ENCODE results near the gene FLT4. TPM values are rescaled to one million over a fixed set of nuclear protein-coding genes. Genes with fewer than 3 reads are reported as not detected.

FLT4 gene
- total and polyA plus RNA-seq, 9 of the 15 experiments (the other 6 are each of a cell fraction or from before 2014, with no cell fraction given), result 0.01 to 0.42 (median 0.14) TPM; not detected in 2

DNA sequence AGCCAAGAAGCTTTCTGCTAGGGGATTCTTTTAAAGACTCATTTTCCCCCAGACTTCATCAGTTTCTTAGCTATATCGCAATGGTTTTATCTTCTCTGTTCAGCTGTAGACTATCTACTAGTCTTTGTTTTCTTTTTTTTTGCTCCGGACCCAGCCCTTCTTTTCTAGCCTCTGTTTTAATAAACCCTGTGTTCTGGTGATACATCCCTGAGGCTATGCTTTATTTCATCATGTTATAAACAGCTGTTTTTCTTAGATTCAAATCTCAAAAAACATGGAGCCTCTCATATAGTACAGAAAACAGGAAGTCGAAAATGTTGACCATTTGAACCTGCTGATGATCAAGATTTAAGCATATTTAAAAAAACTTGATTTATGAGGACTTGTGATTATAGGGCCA lies 95.9 kb downstream of the FLT4 start (continued):
- no peak for TF ChIP-seq GATAD2A (IDR thresholded peaks at IDR 0.05)
- TF ChIP-seq HMG20B (CRISPR knock-in tag; IDR thresholded peaks at IDR 0.05), result no peak
- TF ChIP-seq MAFG (tag; conservative IDR thresholded peaks at IDR 0.05), result no peak
- no peak for TF ChIP-seq HEY1 (CRISPR knock-in tag; IDR thresholded peaks at IDR 0.05; ENCODE audit: borderline replicate concordance)
- no peak for TF ChIP-seq ZFP30 (CRISPR knock-in tag; IDR thresholded peaks at IDR 0.05; ENCODE audit: borderline replicate concordance)
- TF ChIP-seq POLR2G (IDR thresholded peaks at IDR 0.05; ENCODE audit: low read depth, low read length), result no peak
- TF ChIP-seq CEBPB (tag; IDR thresholded peaks at IDR 0.05), result peak; percentile 72
- TF ChIP-seq, protein P1, sequence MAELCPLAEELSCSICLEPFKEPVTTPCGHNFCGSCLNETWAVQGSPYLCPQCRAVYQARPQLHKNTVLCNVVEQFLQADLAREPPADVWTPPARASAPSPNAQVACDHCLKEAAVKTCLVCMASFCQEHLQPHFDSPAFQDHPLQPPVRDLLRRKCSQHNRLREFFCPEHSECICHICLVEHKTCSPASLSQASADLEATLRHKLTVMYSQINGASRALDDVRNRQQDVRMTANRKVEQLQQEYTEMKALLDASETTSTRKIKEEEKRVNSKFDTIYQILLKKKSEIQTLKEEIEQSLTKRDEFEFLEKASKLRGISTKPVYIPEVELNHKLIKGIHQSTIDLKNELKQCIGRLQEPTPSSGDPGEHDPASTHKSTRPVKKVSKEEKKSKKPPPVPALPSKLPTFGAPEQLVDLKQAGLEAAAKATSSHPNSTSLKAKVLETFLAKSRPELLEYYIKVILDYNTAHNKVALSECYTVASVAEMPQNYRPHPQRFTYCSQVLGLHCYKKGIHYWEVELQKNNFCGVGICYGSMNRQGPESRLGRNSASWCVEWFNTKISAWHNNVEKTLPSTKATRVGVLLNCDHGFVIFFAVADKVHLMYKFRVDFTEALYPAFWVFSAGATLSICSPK (IDR thresholded peaks at IDR 0.05; ENCODE audit: borderline replicate concordance), result no peak
- no peak for TF ChIP-seq TEAD2 (tag; IDR thresholded peaks at IDR 0.05)
- TF ChIP-seq, protein P2, sequence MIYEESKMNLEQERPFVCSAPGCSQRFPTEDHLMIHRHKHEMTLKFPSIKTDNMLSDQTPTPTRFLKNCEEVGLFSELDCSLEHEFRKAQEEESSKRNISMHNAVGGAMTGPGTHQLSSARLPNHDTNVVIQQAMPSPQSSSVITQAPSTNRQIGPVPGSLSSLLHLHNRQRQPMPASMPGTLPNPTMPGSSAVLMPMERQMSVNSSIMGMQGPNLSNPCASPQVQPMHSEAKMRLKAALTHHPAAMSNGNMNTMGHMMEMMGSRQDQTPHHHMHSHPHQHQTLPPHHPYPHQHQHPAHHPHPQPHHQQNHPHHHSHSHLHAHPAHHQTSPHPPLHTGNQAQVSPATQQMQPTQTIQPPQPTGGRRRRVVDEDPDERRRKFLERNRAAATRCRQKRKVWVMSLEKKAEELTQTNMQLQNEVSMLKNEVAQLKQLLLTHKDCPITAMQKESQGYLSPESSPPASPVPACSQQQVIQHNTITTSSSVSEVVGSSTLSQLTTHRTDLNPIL (CRISPR knock-in tag; IDR thresholded peaks at IDR 0.05), result no peak
- TF ChIP-seq, protein P3, sequence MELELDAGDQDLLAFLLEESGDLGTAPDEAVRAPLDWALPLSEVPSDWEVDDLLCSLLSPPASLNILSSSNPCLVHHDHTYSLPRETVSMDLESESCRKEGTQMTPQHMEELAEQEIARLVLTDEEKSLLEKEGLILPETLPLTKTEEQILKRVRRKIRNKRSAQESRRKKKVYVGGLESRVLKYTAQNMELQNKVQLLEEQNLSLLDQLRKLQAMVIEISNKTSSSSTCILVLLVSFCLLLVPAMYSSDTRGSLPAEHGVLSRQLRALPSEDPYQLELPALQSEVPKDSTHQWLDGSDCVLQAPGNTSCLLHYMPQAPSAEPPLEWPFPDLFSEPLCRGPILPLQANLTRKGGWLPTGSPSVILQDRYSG (tag; conservative IDR thresholded peaks at IDR 0.05; ENCODE audit: low read depth), result no peak
- TF ChIP-seq, protein P4, sequence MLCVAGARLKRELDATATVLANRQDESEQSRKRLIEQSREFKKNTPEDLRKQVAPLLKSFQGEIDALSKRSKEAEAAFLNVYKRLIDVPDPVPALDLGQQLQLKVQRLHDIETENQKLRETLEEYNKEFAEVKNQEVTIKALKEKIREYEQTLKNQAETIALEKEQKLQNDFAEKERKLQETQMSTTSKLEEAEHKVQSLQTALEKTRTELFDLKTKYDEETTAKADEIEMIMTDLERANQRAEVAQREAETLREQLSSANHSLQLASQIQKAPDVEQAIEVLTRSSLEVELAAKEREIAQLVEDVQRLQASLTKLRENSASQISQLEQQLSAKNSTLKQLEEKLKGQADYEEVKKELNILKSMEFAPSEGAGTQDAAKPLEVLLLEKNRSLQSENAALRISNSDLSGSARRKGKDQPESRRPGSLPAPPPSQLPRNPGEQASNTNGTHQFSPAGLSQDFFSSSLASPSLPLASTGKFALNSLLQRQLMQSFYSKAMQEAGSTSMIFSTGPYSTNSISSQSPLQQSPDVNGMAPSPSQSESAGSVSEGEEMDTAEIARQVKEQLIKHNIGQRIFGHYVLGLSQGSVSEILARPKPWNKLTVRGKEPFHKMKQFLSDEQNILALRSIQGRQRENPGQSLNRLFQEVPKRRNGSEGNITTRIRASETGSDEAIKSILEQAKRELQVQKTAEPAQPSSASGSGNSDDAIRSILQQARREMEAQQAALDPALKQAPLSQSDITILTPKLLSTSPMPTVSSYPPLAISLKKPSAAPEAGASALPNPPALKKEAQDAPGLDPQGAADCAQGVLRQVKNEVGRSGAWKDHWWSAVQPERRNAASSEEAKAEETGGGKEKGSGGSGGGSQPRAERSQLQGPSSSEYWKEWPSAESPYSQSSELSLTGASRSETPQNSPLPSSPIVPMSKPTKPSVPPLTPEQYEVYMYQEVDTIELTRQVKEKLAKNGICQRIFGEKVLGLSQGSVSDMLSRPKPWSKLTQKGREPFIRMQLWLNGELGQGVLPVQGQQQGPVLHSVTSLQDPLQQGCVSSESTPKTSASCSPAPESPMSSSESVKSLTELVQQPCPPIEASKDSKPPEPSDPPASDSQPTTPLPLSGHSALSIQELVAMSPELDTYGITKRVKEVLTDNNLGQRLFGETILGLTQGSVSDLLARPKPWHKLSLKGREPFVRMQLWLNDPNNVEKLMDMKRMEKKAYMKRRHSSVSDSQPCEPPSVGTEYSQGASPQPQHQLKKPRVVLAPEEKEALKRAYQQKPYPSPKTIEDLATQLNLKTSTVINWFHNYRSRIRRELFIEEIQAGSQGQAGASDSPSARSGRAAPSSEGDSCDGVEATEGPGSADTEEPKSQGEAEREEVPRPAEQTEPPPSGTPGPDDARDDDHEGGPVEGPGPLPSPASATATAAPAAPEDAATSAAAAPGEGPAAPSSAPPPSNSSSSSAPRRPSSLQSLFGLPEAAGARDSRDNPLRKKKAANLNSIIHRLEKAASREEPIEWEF (CRISPR knock-in tag; IDR thresholded peaks at IDR 0.05), result no peak
- no peak for TF ChIP-seq STAG1 (CRISPR knock-in tag; IDR thresholded peaks at IDR 0.05; ENCODE audit: borderline replicate concordance)
- no peak for TF ChIP-seq OTX1 (CRISPR knock-in tag; IDR thresholded peaks at IDR 0.05)
- TF ChIP-seq MYNN (IDR thresholded peaks at IDR 0.05), result no peak
- no peak for TF ChIP-seq MYNN (CRISPR knock-in tag; IDR thresholded peaks at IDR 0.05)
- TF ChIP-seq, protein P5, sequence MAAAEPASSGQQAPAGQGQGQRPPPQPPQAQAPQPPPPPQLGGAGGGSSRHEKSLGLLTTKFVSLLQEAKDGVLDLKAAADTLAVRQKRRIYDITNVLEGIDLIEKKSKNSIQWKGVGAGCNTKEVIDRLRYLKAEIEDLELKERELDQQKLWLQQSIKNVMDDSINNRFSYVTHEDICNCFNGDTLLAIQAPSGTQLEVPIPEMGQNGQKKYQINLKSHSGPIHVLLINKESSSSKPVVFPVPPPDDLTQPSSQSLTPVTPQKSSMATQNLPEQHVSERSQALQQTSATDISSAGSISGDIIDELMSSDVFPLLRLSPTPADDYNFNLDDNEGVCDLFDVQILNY (CRISPR knock-in tag; IDR thresholded peaks at IDR 0.05), result no peak
- no peak for TF ChIP-seq CBFB (CRISPR knock-in tag; IDR thresholded peaks at IDR 0.05)
- no peak for TF ChIP-seq BHLHE40 (IDR thresholded peaks at IDR 0.05; ENCODE audit: low read length)
- no peak for TF ChIP-seq MXI1 (IDR thresholded peaks at IDR 0.05; ENCODE audit: low read depth, low read length)
